ENCODE data around the gene LAMC3.
A peak's percentile ranks its signal among the peaks of the same experiment; 100 is the strongest.

The LAMC3 gene

DNA sequence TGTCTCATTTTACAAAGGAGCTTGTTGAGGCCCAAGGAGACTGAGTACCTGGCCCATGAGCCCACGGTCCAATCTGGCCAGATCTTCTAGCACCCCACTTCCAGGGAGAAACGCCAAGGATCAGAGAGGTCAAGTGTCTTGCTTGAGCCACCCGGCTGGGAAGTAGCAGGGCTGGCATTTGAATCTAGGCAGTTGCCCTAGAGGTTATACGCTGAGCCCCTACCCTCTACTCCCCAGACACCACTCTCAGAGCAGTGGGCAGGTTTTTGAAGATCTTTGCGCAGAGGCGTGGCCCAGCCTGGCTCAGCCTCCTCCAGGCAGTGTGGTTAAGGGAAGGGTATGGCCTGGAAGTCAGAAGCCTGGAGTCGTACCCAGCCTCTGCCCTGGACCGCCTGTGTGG, 110.6 kb downstream of the LAMC3 start:
- no peak overlapping the region for H3K27ac ChIP-seq
- no peak for TF ChIP-seq CTCF (conservative IDR thresholded peaks at IDR 0.05)

DNA sequence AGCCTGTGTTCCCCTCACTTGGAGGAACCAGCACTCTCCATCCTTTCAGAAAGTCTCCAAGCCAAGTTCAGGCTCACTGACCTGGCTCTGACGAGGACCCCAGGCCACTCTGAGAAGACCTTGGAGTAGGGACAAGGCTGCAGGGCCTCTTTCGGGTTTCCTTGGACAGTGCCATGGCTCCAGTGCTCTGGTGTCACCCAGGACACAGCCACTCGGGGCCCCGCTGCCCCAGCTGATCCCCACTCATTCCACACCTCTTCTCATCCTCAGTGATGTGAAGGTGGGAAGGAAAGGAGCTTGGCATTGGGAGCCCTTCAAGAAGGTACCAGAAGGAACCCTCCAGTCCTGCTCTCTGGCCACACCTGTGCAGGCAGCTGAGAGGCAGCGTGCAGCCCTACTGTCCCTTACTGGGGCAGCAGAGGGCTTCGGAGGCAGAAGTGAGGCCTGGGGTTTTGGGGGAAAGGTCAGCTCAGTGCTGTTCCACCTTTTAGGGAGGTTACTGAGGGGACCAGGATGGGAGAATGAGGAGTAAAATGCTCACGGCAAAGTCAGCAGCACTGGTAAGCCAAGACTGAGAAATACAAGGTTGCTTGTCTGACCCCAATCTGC, 111.8 kb downstream of the LAMC3 start:
- no peak overlapping the region for H3K27ac ChIP-seq
- TF ChIP-seq CTCF (conservative IDR thresholded peaks at IDR 0.05), result no peak

- no peak overlapping the region for H3K27ac ChIP-seq
- no peak for TF ChIP-seq CTCF (conservative IDR thresholded peaks at IDR 0.05)
Observed at GRCh38 chr9:131121346-131121745, 112.4 kb downstream of the LAMC3 start.

- no peak overlapping the region for H3K27ac ChIP-seq
- TF ChIP-seq CTCF (conservative IDR thresholded peaks at IDR 0.05), result no peak
Observed at GRCh38 chr9:131122158-131122557, 113.2 kb downstream of the LAMC3 start.

- no peak for TF ChIP-seq CTCF (conservative IDR thresholded peaks at IDR 0.05)
- H3K27ac ChIP-seq, result peak overlapping the region; percentile 88
Observed at GRCh38 chr9:131125038-131125287, 116.0 kb downstream of the LAMC3 start.

DNA sequence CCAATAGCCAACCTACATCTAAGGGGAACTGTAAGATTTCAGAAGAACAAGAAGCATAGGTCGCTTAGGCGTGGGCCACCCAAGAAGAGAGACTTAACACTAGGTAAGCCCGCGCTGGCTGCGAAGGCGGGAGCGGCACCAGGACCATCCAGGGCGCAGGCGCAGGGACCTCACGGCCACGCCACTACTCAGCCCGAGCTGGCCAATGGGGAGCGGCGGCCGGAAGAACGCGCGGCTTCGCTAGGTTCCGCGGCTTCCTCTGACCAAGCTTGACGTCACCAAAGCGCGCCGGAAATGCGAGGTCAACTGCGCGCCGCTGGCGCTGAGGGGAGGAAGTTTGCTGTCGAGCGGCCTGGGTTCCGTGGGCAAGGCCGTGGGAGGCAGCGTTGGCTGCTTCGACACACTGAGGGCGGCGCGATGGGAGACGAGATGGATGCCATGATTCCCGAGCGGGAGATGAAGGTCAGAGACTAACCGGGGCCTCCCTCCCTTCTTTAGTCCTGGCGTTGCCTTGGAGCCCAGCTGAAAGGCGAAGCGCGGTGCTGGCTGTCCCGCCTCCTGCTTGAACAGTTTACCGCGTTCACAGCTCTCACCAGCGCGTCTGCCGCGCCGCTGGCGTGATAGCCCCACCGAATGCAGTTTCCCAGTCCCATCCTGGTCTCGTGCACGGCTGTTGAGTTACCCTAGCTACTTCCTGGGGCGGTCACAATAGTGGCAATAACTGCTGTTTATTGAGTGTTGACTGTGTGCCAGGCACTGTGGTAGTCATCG, 116.5 kb downstream of the LAMC3 start, which contains the start of gene NUP214:
TSS of gene NUP214 (plus strand) at position 299 of the 771 bp plus-strand sequence. CDS start at position 418, 119 bp downstream.
- no peak for TF ChIP-seq CTCF (conservative IDR thresholded peaks at IDR 0.05)

GRCh38 chr9:131126059-131126426, 117.1 kb downstream of the LAMC3 start:
- TF ChIP-seq CTCF (conservative IDR thresholded peaks at IDR 0.05), result no peak
- H3K27ac ChIP-seq, result peak overlapping the region; percentile 88

More for the DNA sequence above, 116.5 kb downstream of the LAMC3 start, which contains the start of gene NUP214:
- H3K27ac ChIP-seq, result peak within 1 kb of the TSS; percentile 88
